Stimulated activated naive CD4-positive, alpha-beta T cell treated with Interleukin-2 at 50 U/mL for 16 hours (primary cell): ENCODE results near the gene PLEKHA3.

Experiments
- DNase-seq: peaks from one replicate; lab custom pipeline; 2025; lab: John Stamatoyannopoulos, UW

Gene PLEKHA3

DNA sequence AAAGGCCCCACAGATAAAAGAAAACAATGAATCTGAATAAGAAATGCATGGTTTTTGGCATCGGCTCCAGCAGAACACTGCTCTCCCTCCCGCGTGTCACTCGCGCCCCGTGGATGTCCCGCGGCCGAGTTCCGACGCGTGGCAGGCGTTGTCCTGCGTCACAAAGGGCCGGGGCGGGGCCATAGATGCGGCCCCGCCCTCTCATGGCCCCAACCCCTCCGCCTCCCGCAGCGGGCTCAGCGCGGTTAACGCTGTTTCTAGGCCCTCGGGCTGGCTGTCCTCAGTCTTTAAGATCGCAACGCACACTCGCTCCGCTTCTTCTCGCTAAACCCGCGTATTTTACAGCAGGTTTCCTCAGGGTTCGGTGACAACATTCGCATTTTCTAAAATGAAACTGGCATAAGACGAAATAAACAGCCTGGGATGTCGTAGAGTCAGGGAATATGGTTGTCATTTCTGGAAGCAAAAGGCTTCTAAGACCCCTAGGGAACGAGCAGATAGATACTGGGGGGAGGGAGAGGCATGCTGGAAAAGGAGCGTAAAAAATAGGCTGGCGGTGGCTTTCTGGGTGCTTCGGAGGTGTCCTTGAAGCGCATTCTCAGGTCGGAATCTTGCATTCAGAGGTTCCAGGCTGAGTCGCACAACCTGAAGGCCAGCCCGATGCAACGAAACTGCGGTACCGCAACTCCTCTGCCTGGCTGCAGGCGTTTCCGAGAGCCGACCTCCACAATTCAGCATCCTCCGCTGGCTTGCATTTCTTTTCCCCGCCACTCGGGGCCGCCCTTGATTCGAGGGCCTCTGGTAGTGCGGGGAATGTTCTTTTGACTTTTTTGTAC is 1.6 kb upstream of the PLEKHA3 start, which contains the start of gene FKBP7:
Gene FKBP7 (minus strand): TSS at position 162 of the 836 bp plus-strand sequence. CDS start 101 bp downstream, at position 61.
- DNase-seq, result peak; percentile 74

DNA sequence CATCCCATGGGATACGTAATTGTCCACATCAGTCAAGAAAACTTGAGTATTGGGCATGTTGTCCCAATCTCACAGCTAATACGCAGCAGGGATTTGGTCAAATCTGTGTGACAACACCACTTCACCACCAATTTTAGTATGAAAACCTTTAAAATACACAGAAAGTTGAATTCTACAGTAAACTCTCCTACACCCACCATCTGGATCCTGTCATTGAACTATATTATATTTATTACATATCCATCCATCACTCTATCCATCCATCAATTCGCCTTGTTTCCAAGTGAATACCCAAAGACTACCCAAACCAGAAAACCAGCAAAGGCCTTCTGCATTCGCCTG is 1.0 kb upstream of the PLEKHA3 start:
- no peak for DNase-seq

DNA sequence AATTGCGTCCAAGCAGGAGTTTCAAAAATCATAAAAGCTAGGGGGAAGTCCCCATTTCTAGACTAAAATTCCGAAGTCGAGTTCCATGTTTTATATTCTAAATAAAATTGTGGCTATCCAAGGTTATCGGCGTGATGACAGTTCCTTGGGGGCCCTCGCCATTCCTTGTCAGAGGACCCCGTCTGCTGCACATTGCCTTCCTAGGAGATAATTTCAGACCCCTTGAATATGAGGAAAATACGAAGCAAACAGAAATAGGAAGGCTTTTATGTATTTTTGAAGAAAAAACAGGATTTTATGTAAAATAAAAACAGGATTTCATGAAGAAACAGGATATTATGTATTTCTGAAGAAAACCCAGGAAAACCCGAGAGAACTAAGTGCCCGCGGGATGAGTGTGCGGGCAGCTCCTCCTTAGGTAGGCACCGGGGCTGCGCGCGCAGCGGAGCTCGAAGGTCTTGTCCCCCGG is 465 bp upstream of the PLEKHA3 start:
- no peak for DNase-seq

DNA sequence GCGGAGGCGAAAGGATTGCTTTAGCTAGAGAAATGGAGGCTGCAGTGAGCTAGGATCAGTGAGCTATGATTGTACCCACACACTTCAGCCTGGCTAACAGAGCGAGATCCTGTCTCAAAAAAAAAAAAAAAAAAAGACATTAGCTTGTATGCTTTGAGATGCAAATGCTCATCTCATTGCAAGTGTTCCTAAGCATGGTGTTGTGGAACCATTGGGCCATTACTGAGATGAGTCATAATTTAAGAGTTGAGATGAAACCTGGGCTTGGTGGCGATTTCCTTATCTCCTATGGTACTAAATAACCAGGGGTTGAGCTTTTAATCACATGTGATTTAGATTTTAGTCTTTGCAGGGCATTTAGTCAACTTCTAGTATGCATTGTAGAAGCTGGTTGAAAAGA is 2.2 kb downstream of the PLEKHA3 start:
- DNase-seq, result no peak

DNA sequence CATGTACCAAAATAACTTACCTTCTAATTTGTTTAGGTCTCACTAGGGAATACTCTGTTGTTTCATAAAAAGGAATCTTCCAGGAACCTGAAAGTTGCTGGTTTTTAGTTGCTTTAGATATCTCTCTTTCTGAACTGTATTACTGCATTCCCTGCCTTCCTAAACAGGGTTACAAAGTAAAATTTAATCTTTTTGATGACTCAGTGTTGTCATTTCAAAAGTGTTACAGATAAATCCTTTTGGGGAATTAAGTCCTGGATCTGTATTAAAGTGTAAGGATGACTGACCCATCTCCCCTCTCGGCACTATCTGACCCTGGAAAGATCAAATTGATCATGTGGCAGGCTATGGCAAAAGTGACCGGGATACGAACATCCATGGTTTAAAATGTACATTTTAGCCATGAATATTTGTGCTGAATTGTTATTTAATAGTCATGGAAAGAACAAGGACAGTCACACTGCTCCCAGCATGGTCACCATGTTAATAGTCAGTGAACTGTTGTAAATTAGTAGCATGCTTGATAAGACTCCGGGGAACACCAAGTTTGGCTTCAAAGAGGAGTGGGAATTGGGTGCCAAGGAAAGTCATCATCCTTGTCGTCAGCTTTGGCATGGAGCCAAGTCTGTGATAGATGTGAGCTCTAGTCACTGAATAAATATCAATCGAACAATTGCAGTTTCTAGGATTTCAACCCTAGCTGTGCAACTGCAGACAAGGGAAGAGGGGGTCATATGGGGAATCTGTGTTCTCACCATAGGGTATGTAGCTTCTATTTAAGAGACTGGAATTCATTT is 4.2 kb downstream of the PLEKHA3 start:
- no peak for DNase-seq

DNA sequence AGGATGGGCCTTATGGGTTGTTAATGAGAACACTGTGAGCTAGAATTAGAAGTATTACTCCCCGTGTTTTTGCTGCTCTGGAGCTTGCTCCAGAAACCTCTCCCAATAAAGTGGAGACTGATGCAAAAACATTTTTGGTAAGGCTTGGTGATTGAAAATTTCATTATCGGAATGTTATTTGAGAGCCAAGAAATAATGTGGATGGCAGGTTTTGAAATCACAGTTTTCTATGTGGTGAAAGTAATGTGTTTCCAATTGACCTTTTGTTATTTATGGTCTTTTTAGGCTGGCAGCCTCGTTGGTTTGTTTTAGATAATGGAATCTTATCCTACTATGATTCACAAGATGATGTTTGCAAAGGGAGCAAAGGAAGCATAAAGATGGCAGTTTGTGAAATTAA is 5.1 kb downstream of the PLEKHA3 start:
- DNase-seq, result no peak

DNA sequence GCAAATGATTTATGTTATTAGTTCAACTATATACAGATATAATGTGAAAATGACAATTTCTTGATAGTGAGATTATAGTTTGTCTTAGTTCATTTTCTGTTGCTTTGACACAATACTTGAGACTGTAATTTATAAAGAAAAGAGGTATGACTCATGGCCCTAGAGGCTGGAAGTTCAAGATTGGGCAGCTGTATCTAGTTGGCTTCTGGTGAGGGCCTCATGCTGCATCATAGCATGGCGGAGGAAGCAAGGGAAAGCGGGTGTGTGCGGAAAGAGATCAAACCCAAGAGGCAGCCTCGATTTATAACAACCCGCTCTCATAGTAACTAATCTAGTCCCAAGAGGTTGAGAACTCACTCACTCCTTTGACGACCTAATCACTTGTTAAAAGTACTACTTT is 11.4 kb downstream of the PLEKHA3 start:
- DNase-seq, result no peak

DNA sequence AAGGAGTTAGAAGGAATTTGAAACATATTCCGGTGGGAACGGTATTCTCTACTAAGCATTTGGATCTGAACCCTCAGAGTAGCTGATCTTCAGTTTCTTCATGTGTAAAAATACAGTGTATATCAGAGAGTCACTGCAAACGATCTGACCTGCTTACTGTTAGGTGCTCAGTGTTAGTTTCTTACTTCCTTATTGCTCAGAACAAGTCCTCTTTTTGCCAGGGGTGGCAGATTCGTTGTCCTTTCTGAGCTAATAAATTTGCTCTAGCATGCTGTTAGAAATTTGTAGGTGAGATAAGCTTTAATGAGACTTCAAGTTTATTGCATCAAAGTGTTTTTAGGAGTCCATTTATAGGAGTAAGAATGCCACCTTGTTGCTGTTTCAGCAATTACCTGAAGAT is 15.8 kb downstream of the PLEKHA3 start:
- DNase-seq, result no peak

DNA sequence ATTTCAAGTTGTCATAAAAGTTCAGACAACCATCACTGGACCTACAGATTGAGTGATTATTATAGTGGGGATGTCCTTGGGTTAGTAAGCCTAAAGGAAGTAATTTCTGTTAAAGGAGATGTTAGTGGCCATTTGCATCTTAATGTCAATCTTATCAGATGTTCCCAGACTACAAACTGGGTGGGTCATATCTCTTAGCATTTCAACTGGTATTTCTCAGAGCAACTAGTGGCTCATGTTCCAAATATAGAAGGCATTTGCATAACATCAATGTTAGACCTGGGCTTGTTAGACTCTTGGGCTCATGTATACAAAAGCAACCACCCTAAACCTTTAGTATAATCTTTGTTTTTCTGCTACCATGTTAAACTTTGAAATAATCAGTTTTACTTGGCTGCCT is 17.9 kb downstream of the PLEKHA3 start:
- no peak for DNase-seq

DNA sequence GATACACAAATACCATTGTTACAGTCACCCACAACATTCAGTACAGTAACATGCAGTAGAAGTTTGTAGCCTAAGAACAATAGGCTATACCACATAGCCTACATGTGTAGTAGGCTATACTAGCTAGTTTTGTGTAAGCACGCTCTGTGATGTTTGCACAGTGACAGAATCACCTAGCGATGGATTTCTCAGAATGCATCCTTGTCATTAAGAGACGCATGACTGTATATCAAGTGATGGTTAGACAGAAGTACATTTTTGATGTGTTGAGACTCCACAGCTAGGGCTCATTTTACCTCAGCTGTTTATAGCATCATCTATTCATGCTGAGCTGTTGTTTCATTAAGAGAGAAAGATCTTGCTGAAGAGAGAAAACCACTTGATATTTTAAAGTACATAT is 19.4 kb downstream of the PLEKHA3 start:
- DNase-seq, result no peak

DNA sequence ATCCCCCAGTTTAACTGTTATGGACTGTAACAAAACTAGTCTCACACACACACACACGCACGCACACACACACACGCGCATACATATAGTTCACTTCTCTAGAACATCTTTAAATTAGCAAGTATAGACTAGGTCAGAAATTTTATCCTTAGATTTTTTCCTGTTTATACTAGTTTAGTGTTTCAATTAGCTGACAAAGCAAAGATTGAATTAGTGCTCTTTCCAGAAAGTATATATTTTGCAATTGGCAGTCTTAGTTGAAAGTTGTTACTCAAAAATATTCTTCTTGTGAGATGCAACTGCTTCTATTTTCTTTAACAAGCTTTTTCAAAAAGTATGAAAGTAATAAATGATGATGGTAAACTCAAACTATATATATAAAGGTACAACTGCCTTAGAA is 22.5 kb downstream of the PLEKHA3 start:
- no peak for DNase-seq

DNA sequence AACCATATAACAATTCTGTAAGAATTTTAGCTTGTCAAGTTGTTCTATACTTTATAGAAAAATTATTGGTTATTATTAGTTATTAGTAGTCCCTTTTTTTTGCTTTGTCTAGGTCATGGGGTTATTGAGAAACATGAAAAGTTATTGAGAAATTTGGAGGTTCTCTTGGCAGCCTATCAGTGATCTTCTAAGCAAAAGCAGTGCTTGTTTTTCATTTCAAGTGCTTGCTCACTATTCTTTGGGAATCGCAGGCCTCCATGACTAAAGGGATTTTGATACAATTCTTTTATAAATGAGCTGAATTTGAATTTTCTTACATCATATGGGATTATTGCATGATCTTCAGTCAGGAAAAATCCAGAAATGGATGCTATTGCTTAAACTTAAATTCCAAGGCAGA is 25.8 kb downstream of the PLEKHA3 start:
- DNase-seq, result no peak

DNA sequence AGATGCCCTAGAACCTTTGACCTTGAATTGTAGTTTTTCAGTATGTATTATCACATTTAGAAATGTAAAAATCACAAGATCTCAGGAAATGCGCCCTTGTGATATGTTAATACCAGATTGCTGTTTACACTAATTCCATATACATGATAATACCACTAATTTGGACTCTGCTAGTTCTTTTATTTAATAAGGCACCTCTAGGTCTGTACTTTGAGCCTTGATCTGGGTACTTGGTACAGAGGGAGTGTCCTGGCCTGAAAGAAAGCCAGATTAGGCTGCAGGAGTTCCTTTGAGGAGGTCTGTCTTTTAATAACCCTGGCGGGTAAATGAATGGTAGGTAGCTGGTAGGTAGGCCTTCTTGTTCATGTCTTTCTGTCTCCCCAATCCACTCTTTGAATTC is 26.3 kb downstream of the PLEKHA3 start:
- no peak for DNase-seq

DNA sequence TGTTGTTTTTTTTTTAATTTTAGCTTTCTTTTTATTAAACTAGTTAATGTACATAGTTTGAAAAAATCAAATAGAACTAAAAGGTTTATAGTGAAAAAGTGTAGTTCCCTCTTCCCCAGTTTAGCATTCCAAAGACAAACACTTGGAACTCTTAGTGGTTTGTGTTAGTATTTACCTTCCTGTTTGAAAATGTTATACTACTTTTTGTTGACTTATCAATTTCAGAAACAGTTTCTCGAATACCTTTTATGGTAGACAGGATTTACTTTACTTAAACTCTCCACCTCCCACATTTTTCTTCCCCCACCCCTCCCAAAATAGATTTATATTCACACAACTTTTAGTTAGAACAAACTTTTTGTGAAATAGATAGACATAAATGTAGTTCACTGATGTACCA is 26.7 kb downstream of the PLEKHA3 start:
- no peak for DNase-seq

DNA sequence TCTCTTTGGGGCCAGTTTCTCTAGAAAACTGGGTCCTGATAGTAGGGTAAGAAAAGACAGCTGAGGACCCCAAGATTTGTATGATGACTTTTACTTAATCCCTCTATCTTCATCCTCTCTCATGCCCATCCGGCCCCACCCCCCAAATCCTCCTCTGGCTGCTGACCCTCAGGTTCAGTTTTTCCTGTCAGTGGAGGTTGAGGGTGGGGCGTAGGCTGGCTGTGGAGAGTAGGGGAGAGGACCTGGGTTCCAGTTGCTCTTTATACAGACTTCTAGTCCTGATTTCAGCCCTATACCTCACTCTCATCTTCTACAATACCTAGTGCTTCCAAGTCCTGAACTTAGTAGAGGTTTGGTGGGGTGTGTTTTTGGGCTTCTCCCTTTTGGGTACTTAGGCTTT is 28.4 kb downstream of the PLEKHA3 start:
- DNase-seq, result no peak

DNA sequence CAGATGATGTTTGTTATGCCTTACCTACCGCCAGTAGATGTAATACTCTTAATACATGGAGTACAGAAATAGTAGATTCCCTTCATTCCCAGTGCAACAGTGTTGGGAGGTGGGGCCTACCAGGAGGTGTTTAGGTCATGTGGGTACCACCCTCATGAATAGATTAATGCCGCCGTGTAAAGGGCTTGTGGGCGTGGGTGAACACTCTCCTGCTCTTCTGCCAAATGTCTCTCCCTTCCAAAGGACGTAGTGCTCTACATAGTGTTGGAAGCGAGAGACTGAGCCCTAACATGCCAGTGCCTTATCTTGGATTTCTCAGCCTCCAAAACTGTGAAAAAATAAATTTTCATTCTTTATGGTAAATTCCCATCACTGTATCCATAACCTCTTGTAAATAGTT is 30.1 kb downstream of the PLEKHA3 start:
- DNase-seq, result no peak

DNA sequence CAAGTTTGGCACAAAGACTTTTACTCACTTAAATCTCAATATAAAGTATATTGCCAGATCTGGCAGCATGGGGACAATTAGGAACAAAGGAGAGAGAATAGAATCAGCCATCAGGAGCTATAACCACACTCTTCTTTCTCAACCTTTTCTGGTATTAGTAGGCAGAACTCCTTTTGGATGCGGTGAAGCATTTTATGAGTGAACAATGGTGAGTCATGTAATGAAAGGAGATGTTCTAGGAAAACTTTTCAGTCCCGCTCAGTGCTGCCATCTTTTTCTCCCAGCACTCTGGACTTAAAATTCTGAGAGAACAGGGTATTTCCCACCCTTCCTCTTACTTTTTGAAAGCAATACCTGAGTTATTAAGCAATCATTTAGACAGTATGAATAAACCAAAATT is 32.2 kb downstream of the PLEKHA3 start:
- no peak for DNase-seq

DNA sequence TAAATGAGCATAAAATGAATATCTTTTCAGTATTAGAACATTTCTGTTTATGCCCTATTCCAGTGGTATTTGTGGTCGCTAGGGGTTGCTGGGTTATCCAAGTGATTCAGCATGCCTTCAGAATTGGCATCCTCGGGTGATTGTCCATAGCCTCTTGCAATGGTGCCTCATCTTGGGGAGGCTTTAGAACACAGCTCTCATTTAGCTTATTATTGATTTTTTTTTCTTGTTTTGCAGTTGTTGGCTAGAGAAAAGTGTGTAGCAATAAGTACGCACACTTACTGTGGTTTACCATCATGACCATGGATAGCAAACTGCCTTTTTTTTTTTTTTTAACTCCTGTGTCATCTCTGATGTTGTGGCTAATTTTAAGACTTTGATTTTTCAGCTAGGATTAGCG is 33.6 kb downstream of the PLEKHA3 start:
- no peak for DNase-seq

DNA sequence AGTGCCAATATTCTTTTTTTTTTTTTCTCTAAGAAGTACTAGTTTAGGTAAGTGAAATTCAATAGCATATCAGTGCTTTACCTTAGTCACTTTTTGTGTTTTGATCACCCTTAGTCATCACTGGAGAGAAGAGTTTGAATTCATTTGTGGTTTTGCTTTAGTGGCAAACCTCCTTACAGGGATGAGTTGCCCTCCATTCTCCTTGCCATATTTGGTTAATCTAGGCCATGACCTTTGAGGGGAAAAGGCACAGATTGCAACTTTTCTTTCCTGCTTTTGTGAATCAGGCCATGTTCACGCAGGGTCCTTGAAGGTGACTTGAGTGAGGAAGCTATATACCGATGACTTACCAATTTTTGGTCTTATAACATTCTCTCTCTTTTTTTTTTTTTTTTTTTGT is 34.4 kb downstream of the PLEKHA3 start:
- DNase-seq, result peak; percentile 12

DNA sequence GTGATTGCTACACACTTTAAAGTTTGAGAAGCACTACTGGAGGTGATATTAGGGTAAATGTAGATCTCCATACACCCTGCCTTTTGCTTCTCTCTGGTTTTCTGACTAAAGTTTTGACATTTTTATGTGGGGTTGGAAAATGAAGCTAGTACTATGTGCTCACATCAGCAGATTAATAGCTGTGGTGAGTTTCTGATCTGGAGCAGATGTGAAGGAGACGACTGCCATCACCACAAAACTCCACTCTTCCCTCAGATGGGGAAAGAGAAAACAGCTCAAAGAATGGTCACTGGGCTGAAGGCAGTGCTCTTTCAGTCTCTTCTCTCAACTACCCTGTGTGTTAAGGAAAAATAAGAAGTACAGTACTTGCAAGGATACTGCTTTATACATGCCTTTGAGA is 37.2 kb downstream of the PLEKHA3 start:
- DNase-seq, result no peak

DNA sequence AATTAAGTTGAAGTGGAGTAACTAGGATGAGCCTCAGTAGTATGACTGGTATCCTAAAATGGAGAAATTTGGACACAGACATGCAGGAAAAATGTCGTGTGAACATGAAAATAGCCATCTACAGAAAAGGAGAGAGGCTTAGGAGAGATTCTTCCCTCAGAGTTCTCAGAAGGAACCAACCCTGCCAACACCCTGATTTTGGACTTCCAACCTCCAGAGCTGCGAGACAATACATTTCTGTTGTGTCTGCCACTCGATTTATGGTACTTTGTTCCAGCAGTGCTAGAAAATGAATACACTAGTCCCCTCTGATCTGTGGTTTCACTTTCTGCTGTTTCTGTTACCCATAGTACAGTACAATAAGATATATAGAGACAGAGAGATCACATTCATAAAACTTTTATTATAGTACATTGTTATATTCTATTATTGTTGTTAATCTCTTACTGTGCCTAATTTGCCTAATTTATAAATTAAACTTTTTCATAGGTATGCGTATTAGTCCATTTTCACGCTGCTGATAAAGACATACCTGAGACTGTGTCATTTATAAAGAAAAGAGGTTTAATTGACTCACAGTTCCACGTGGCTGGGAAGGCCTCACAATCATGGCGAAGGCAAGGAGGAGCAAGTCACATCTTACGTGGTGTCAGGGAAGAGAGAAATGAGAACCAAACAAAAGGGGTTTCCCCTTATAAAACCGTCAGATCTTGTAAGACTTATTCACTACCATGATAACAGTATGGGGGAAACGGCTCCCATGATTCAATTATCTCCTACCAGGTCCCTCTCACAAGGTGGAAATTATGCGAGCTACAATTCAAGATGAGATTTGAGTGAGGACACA is 41.3 kb downstream of the PLEKHA3 start:
- DNase-seq, result peak; percentile 40

DNA sequence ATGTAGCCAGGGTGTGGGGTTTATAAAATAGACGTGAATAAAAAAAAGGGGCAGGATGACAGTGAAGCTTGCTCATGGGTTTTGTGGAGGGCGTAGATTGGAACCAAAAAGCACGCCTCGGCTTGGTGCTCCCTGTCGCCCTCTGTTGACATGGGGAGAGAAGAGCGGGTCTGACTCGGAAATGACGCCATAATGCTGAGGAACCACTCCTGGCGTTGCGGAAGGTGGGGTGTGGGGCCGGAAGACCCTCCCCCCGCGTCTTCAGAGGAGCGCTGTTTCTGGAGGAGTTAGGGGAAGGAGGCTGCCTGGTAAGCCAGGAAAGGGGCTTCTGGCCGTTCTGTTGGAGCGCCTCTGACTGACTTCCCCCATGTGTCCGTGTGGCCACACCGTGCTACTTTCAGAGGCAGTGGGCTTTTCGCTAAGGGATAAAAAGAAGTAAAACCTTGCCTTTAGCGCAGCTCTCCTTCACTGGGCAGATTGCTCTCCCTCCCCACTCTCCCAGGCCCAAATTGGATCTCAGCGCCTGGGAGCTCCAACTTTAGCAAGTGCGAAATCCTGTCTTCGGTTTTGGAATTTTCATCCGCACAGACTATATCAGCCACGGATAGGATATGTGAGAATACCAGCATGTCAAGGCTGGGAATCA is 42.8 kb downstream of the PLEKHA3 start:
- peak; percentile 75 for DNase-seq
